Fibroblast of villous mesenchyme (primary cell): ENCODE data around the gene BATF. TPM values are rescaled to one million over a fixed set of nuclear protein-coding genes. Genes with fewer than 3 reads are reported as not detected.

Experiments
- DNase-seq: peaks from one replicate; pipeline ENCODE4 v3.0.0-alpha.2; 2010; ENCODE audit warnings: low read depth
- H3K4me3 ChIP-seq: 2 replicates; pipeline ENCODE4 v1.5.1; 2011; ENCODE audit warnings: low read depth, mild to moderate bottlenecking, low read length
- CTCF ChIP-seq: IDR thresholded peaks from 2 replicates; pipeline ENCODE4 v1.5.1; 2012; ENCODE audit warnings: low read depth, mild to moderate bottlenecking, low read length; ENCODE audit not compliant: insufficient read depth
- total RNA-seq: library from RNA; depleted of rRNA; stranded (reverse); fragments of >200 nt; gene quantifications from 2 replicates; pipeline ENCODE4 v1.2.3, GENCODE V29; 2012

Gene BATF
- total RNA-seq, 1 donor, result not detected

GRCh38 chr14:75578102-75578785, 56.0 kb downstream of the BATF start, which contains the start of gene FLVCR2:
Gene FLVCR2 (plus strand): TSS chr14:75578620. CDS start chr14:75578973, 353 bp downstream.
- TF ChIP-seq CTCF, result no peak
- peak; percentile 74 for DNase-seq
- H3K4me3 ChIP-seq, result peak within 1 kb of the TSS; percentile 62

GRCh38 chr14:75578786-75579337, 56.6 kb downstream of the BATF start:
- H3K4me3 ChIP-seq, result peak overlapping the region; percentile 62
- TF ChIP-seq CTCF, result peak; percentile 35
- peak; percentile 65 for DNase-seq

- no peak for DNase-seq
- peak overlapping the region; percentile 62 for H3K4me3 ChIP-seq
- TF ChIP-seq CTCF, result no peak
Observed at GRCh38 chr14:75579338-75579864, 57.1 kb downstream of the BATF start.

- no peak for DNase-seq
- H3K4me3 ChIP-seq, result peak overlapping the region; percentile 62
- no peak for TF ChIP-seq CTCF
Observed at GRCh38 chr14:75579882-75580281, 57.6 kb downstream of the BATF start.

- H3K4me3 ChIP-seq, result no peak overlapping the region
- no peak for DNase-seq
- no peak for TF ChIP-seq CTCF
Observed at GRCh38 chr14:75587388-75587787, 65.1 kb downstream of the BATF start.

- TF ChIP-seq CTCF, result no peak
- DNase-seq, result no peak
- H3K4me3 ChIP-seq, result no peak overlapping the region
Observed at GRCh38 chr14:75589931-75590330, 67.7 kb downstream of the BATF start.
